HUDEP-2 (cell line): ENCODE data around the gene SLC26A3.
A peak's percentile ranks its signal among the peaks of the same experiment; 100 is the strongest.

Source experiments
- DNase-seq, 76 experiments: peaks; one replicate each; lab custom pipeline; 2025; ENCODE audit not compliant: unreplicated experiment in 76 of 76; lab: John Stamatoyannopoulos, UW

Gene SLC26A3

DNA sequence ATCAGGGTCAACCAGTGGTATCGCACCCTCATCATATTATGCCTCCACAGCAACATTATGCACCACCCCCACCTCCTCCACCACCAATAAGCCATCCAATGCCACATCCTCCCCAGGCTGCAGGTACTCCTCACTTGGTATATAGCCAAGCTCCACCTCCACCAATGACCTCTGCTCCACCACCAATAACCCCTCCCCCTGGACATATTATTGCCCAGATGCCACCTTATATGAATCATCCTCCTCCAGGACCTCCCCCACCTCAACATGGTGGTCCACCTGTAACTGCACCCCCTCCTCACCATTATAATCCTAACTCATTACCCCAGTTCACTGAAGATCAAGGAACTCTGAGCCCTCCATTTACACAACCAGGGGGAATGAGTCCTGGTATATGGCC, 44.4 kb downstream of the SLC26A3 start:
- no peak for DNase-seq

GRCh38 chr7:107754642-107755041, 48.4 kb downstream of the SLC26A3 start:
- DNase-seq = no peak

DNA sequence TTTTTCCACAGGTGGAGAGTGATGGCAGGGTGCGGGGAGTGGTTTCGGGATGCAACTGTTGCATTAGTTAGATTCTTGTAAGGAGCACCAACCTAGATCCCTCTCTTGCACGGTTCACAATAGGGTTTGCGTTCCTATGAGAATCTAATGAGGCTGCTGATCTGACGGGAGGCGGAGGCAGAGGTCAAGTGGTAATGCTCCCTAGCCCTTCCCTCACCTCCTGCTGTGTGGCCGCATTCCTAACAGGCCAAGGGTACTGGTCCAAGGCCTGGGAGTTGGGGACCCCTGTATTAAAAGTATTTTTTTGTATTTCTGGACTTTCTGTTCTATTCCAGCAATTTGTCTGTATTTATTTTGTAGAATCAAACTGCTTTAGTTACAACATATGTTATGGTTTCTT, 51.9 kb downstream of the SLC26A3 start:
- DNase-seq = no peak

DNA sequence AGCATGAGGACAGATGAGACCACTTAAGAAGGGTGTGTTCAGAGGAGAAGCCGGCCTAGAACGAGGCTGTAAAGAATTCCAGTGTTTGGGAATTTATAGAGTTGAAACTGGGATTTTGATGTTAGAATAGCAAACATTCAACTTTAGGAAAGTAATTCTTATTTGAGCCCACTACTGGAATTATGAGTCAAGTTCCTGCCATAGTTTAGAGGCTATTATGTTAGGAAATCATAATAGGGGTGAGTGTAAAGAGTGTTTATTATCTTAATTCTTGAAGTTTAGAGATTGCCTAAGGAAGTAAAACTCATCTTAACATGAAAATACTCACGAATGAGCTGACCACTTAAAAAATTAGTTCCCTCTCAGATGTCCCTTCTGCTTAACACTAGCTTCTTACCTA, 57.0 kb downstream of the SLC26A3 start:
- no peak for DNase-seq

DNA sequence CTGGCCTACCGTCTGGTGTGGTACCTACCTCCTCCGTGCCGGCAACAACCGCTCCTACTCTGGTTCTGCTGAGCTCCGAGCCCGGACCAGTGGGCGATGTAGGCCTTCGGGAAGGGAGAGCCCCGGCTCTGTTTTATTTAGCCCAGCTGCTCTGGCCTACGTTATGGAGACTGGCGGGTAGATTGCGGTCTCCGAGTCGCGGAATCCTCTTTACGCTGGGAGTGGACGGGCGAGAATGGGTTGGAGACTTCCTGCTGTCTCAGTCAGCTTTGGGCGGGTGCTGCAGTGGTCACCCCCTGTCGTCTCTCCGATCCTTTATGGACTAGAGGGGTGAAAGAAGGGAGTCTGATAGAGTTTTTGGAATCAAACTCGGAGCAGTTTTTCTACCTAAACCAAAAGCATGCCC, 58.7 kb downstream of the SLC26A3 start:
- DNase-seq = peak in 19 of 76 experiments; percentile 31 to 80 (median 43)

DNA sequence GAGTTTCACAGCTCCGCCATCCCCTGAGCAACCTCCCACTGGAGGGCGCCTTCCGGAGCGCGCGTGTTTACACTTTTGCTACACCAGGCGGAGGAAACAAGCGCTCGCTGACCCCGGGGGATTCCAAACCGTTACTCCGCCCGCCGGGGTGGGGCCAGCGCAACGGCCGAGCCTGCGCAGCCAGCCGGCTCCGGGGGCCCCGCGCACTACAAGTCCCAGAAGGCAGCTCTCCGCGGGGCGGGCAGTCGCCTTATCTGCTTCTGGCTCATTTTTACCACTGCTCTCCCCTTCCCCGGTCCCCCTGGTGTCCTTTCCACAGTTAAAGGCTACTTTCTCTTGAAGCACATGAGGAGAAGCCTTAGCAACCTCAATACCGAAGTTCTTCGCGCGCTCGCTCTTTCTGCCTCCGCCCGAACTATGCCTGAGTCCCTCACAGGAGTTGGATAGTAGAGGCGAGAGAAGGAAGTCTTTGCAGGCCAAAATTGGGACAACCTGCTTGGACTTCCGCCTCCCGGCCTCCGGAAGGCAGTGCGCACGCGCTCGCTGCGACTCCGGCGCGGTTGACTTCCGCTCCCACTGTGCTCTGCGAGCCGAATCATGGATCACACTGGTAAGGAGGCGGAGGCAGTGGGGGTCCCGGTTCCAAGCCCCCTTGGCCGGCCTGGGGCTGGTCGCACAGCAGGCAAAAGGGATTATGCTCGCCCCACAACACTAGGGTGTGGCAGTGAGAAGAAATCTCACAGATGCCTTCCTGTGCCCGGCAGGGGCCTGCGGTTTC, 59.3 kb downstream of the SLC26A3 start, which contains the start of gene CBLL1:
Gene CBLL1 (plus strand): TSS at position 576 of the 778 bp plus-strand sequence. CDS start 22 bp downstream, at position 598.
- peak; percentile 49 to 97 (median 94) for DNase-seq

DNA sequence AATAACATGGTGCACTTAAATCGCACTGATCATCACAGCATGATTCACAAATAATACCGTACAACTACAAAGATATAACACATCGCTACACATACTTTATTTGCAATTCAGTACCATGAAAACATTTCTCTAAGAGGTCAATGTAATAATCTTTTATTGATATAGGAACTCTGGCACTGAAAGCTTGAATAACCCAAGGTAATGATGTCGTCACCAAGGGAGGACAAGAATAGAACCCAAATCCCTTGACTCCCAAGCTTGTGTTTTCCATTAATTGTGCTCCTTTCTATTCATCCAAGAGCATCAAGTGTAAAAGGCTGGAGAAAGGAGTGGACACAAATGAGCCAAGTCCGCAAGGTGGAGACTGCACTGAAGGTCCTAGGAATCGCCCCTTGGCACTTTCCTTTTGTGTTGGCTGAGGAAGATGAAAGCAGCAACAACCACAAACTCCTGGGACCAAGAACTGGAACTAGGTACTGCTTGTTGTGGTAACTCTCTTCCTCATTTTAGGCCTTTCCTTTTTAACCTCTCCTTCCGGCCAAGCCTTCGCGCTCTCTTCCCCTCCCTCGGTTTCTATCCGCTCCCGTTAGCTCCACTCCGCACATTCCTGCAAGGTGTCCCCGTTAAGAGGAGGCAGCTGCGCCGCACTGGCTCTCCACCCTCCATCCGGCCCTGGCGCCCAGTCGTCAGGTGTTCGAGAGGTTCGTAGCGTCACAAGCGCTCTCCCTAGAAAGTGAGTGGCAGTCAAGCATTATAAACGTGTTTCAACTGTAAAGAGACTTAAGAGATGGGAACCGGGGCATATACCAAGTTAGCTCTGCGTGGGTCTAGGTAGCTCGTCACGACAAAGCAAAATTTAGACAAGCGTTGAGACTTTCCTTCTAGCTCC, 60.1 kb downstream of the SLC26A3 start:
- DNase-seq = peak in 38 of 76 experiments; percentile 13 to 91 (median 54)

- no peak for DNase-seq
Observed at GRCh38 chr7:107728276-107728675, 74.7 kb downstream of the SLC26A3 start.

- no peak for DNase-seq
Observed at GRCh38 chr7:107726356-107727130, 76.5 kb downstream of the SLC26A3 start.

DNA sequence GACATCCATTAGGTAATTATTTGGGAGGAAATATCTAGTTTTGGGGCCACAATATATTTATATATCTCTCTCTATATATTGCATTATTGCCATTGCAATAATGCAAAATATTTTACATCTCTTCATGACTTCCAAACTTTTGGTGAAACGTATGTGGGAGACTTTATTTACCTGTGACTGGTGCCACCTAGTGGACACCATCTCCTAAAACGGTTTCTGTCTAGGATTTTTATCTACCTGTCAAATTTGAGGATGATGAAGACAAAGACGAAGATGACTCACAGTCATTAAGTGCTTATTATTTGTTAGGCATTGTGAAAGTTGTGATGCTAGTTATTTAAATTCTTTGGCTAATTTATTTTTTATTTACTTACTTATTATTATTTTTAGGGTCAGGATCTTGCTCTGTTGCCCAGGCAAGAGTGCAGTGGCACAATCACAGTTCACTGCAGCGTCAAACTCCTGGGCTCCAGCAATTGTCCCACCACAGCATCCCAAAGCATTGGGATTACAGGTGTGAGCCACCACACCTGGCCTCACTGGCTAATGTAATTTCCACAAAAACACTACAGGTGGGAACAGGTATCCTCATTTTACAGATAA, 77.8 kb downstream of the SLC26A3 start:
- peak in 15 of 76 experiments; percentile 1 to 45 (median 15) for DNase-seq

- DNase-seq = no peak
Observed at GRCh38 chr7:107723255-107723654, 79.8 kb downstream of the SLC26A3 start.

DNA sequence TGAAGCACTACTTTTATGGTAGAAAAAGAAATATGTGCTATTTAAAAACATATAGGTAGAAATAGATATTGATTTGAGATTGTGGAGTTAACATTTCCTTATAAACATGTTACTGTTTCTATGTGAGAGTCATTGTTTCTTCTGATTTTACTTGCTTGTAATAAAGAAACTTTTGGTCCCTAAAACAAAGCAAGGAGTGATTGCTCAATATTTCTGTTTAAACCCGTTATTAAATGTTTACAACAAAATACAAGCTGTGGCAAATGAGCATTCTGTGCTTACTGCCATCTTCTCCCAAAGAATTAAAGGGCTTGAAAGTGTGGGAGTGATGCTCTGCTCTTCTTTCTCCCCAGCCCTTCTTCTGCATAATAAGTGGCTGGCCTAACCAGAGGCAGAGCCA, 81.7 kb downstream of the SLC26A3 start:
- DNase-seq = no peak

- DNase-seq = no peak
Observed at GRCh38 chr7:107718456-107719193, 84.4 kb downstream of the SLC26A3 start.

DNA sequence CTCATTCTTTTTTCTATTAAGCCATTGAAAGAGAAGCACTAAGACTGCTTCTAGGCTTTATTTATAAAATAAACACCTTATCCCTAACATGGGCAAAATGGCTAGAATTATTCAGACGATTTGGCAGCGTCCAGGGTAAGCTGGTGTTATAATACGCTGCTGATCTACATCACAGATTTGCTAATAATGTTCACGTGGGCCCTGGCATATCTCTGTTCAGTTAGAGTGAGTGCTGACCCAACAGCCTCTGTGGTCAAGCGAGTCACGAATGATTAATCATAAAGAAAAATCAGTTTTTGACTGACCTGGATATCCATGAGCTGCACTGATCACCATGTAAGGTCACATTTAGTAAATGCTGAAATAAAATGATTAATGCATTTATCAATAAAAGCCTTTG, 87.5 kb downstream of the SLC26A3 start:
- no peak for DNase-seq
